Ascending aorta (tissue), 2 donors: Measurements from ENCODE around the gene MINAR2. TPM values are rescaled to one million over a fixed set of nuclear protein-coding genes. Genes with fewer than 3 reads are reported as not detected.

Experiments used
- DNase-seq, 2 donors: peaks; one replicate each; pipeline ENCODE4 v3.0.0-alpha.2; 2019; ENCODE audit warnings: low spot score in 2 of 2
- H3K27ac ChIP-seq, 2 donors: fragments of 200-600 bp; sonication (generic); one replicate each; pipeline ENCODE4 v1.5.1; 2016 to 2017; ENCODE audit warnings: mild to moderate bottlenecking in 1 of 2
- H3K27me3 ChIP-seq: fragments of 200-600 bp; sonication (generic); one replicate; pipeline ENCODE4 v1.5.1; 2017
- H3K36me3 ChIP-seq, 2 donors: fragments of 200-600 bp; sonication (generic); one replicate each; pipeline ENCODE4 v1.5.1; 2016
- H3K4me1 ChIP-seq, 2 donors: fragments of 200-600 bp; sonication (generic); one replicate each; pipeline ENCODE4 v1.5.1; 2016 to 2017; ENCODE audit warnings: mild to moderate bottlenecking in 1 of 2
- H3K4me3 ChIP-seq, 2 donors: fragments of 200-600 bp; sonication (generic); one replicate each; pipeline ENCODE4 v1.5.1; 2016 to 2017; ENCODE audit warnings: mild to moderate bottlenecking in 1 of 2
- H3K9me3 ChIP-seq, 2 donors: fragments of 200-600 bp; sonication (generic); one replicate each; pipeline ENCODE4 v1.5.1; 2016
- CTCF ChIP-seq, 3 experiments: fragments of 200-600 bp in 2 of 3; fragments of 450-650 bp in 1 of 3; sonication (generic) in 2 of 3; IDR thresholded peaks; one replicate each; pipeline ENCODE4 v1.5.1; 2016 to 2019; ENCODE audit warnings: antibody characterized with exemption in 3 of 3, mild to moderate bottlenecking in 1 of 3, moderate library complexity in 1 of 3
- intact Hi-C: fragments of 100-400 bp; cut with DNase I; formaldehyde crosslinking; loops from one replicate; pipeline ENCODE4 v1.15.1; 2023
- total RNA-seq: library from RNA; depleted of rRNA; stranded (reverse); fragments of >200 nt; gene quantifications from one replicate; pipeline ENCODE4 v1.1.0, GENCODE V29; 2016

Gene MINAR2
- not detected for total RNA-seq

GRCh38 chr5:129747572-129748407 lies at the start of gene MINAR2:
MINAR2 (plus strand) TSS chr5:129748094; CDS start chr5:129748191, 97 bp downstream.
- H3K4me1 ChIP-seq = no peaks in the 10 kb centered on the region
- H3K27ac ChIP-seq = no peak within 1 kb of the TSS
- intact Hi-C loops = no loop called here
- no peaks in the 10 kb centered on the region for H3K9me3 ChIP-seq
- no peaks in the 10 kb centered on the region for H3K27me3 ChIP-seq
- no peaks in the 10 kb centered on the region for H3K36me3 ChIP-seq
- no peak for DNase-seq
- H3K4me3 ChIP-seq = no peak within 1 kb of the TSS
- TF ChIP-seq CTCF (IDR thresholded peaks at IDR 0.05) = no peak

GRCh38 chr5:129698661-129699060 lies 49.2 kb upstream of the MINAR2 start:
- no peak for DNase-seq
- Histone ChIP-seq H3K4me1 (no peaks in the 10 kb centered on the region), H3K27ac (no peak overlapping the region), H3K4me3 (no peak overlapping the region), H3K9me3 (no peaks in the 10 kb centered on the region), H3K27me3 (no peaks in the 10 kb centered on the region), H3K36me3 (no peaks in the 10 kb centered on the region)
- TF ChIP-seq CTCF (IDR thresholded peaks at IDR 0.05) = no peak
- intact Hi-C loops = no loop called here

- Histone ChIP-seq H3K27me3 (no peaks in the 10 kb centered on the region), H3K4me3 (no peak overlapping the region), H3K4me1 (no peaks in the 10 kb centered on the region), H3K9me3 (no peaks in the 10 kb centered on the region), H3K27ac (no peak overlapping the region), H3K36me3 (no peaks in the 10 kb centered on the region)
- TF ChIP-seq CTCF (IDR thresholded peaks at IDR 0.05) = no peak
- no peak for DNase-seq
- intact Hi-C loops = no loop called here
These were observed 31.7 kb upstream of the MINAR2 start for GRCh38 chr5:129716235-129716634.

- no peak overlapping the region for H3K4me3 ChIP-seq
- no peaks in the 10 kb centered on the region for H3K27me3 ChIP-seq
- H3K27ac ChIP-seq = no peak overlapping the region
- intact Hi-C loops = no loop called here
- no peaks in the 10 kb centered on the region for H3K9me3 ChIP-seq
- no peak for DNase-seq
- no peak for TF ChIP-seq CTCF (IDR thresholded peaks at IDR 0.05)
- no peaks in the 10 kb centered on the region for H3K36me3 ChIP-seq
- no peaks in the 10 kb centered on the region for H3K4me1 ChIP-seq
These were observed 31.2 kb upstream of the MINAR2 start for GRCh38 chr5:129716651-129717050.

GRCh38 chr5:129717751-129718310 lies 30.1 kb upstream of the MINAR2 start:
- intact Hi-C loops = no loop called here
- Histone ChIP-seq H3K27me3 (no peaks in the 10 kb centered on the region), H3K9me3 (no peaks in the 10 kb centered on the region), H3K4me3 (no peak overlapping the region), H3K4me1 (no peaks in the 10 kb centered on the region), H3K27ac (no peak overlapping the region), H3K36me3 (no peaks in the 10 kb centered on the region)
- no peak for DNase-seq
- TF ChIP-seq CTCF (IDR thresholded peaks at IDR 0.05) = no peak
